NK-92 (cell line): ENCODE data around the gene DNAJC11.

Source experiments
- DNase-seq: peaks from one replicate; lab custom pipeline; 2025; ENCODE audit not compliant: unreplicated experiment; lab: John Stamatoyannopoulos, UW

The DNAJC11 gene

DNA sequence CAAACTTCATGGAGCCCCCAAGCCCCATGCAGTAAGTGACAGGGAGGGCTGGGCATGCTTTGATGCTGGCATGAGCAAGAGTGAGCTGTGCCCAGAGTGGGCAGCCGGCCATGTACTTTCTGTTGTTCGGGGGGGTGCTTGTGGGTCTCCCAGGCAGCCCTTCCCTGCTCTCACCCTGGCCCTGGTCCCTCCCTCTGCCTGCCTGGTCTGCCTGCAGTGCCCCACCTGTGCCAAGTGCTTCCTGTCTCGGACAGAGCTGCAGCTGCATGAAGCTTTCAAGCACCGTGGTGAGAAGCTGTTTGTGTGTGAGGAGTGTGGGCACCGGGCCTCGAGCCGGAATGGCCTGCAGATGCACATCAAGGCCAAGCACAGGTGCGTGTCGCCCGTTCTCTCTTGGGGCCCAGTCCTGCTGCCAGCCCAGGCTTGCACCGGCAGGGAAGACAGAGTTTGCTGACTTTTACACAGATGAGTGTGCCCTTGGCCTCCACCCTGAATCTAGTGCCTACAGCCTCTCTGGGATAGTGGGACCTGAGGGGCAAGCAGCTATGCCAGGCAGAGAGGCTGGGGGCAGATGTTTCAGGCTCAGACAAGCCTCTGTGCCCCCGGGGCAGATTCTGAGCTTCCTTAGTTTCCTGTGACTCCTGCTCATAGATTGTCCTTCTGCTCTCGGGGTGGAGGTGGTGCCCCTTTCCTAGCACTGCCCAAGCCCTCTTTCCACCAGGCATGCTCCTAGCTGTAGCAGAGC is 114.2 kb downstream of the DNAJC11 start:
- no peak for DNase-seq

DNA sequence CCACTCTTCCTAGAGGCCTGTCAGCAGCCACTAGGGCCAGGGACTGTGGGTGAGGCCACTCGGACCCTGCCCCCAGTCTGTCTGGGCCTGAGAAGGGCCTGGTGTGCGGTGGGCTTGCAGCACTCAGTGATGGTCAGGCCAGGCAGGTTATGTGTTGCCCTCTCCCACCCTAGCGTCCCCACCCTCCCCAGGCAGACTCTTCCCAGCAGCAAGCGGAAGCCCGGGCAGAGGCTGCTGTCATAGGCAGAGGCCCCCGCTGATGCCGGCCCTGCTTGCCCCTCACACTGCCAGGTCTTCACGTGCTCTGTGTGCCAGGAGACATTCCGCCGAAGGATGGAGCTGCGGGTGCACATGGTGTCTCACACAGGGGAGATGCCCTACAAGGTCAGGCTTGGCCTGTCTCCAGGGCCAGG is 115.2 kb downstream of the DNAJC11 start:
- DNase-seq: no peak

DNA sequence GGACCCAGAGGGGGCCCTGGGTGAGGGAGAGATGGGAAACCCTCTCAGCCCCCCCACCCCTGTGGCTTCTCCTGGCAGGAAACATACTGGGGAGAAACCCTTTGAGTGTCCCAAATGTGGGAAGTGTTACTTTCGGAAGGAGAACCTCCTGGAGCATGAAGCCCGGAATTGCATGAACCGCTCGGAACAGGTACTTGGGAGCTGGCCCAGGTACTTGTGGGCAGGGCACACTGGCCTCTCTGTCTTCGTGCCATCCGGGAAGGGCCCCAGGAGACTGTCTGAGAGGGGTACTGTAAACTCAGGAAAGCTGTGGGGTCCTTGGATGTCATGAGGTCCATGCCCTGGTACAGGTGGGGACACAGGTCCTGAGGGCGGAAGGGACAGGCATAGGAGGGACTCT is 115.8 kb downstream of the DNAJC11 start:
- no peak for DNase-seq

DNA sequence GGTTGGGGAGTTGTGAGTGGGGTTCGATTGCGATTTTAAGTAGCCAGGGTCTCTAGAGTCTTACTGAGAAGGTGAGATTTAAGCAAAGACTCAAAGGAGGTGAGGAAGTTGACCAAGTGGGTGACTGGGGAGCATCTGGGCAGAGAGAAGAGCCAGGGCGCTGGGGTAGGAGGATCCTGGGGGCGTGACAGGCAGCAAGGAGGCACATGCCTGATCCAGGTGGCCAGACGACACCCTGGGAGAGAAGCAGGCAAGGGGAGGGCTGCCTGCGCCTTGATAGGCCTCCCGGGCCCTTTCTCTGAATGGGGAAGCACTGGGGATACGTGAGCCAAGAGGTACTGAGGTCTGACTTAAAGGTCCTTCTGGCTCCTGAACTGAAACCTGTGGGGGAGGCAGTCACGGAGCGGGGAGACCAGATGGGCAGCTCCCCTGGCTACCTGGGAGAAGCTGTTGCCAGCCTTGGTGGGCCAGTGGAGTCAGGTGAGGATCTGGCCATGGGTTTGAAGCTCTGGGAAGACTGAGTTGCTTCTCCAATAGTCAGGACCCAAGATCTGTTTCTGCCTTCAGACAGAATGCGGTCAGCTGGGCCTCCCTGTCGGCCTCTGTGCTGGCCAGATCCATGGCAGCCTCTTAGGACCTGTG is 116.4 kb downstream of the DNAJC11 start:
- no peak for DNase-seq
